ENCODE measurements around the gene SMIM36. TPM values are rescaled to one million over a fixed set of nuclear protein-coding genes. Genes with fewer than 3 reads are reported as not detected.
"Not testable (repeated sequence)": the region's sequence is repeated elsewhere in the genome, so short reads cannot be mapped to it uniquely, and the experiment has no call there.

SMIM36 gene
- total RNA-seq, 4 donors from 2014 or later, result not detected

- TF ChIP-seq POLR2A (IDR thresholded peaks at IDR 0.05), result no peak
- TF ChIP-seq, protein P1, sequence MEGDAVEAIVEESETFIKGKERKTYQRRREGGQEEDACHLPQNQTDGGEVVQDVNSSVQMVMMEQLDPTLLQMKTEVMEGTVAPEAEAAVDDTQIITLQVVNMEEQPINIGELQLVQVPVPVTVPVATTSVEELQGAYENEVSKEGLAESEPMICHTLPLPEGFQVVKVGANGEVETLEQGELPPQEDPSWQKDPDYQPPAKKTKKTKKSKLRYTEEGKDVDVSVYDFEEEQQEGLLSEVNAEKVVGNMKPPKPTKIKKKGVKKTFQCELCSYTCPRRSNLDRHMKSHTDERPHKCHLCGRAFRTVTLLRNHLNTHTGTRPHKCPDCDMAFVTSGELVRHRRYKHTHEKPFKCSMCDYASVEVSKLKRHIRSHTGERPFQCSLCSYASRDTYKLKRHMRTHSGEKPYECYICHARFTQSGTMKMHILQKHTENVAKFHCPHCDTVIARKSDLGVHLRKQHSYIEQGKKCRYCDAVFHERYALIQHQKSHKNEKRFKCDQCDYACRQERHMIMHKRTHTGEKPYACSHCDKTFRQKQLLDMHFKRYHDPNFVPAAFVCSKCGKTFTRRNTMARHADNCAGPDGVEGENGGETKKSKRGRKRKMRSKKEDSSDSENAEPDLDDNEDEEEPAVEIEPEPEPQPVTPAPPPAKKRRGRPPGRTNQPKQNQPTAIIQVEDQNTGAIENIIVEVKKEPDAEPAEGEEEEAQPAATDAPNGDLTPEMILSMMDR (IDR thresholded peaks at IDR 0.05 in 4 of 5, conservative IDR thresholded peaks at IDR 0.05 in 1 of 5), result no peak
Observed at GRCh38 chr17:55480631-55481315, 30.5 kb downstream of the SMIM36 start.

DNA sequence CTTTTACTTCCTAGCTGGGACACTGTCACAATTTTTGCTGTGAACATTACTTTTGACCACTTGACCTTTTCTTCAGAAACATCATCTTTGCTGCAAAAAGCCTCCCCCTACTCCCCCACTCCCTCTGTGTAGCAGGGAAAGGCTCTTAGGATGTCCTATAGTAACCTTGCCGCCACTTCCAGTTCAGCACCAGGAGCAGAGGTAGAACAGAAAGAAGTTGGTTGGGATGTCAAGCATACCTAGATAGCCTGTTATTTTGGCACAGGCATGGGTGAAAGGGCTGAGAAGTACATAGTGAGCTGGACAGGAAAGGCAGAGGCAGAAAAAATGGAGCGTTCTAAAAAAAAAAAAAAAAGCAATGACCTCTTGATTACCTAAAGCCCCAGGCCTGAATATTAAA lies 31.3 kb downstream of the SMIM36 start:
- H3K4me1 ChIP-seq, result no peaks in the 10 kb centered on the region
- no peaks in the 10 kb centered on the region for H3K9me3 ChIP-seq
- ATAC-seq (no peak), DNase-seq (no peak)
- H3K27ac ChIP-seq, result no peak overlapping the region
- intact Hi-C loops (cut with DNase I; ENCODE audit: low total_unique reads) (no loop called here), in situ Hi-C loops (cut with MboI; ENCODE audit: low sequenced_read_pairs in 4 of 4) (loop anchor here in 1 of 4 donors (25.0 kb wide), 1 partner anchor 93 kb away; no protein-coding TSS in a partner anchor)
- no peaks in the 10 kb centered on the region for H3K27me3 ChIP-seq
- TF ChIP-seq, protein P1 (IDR thresholded peaks at IDR 0.05 in 4 of 5, conservative IDR thresholded peaks at IDR 0.05 in 1 of 5), result no peak
- no peak for TF ChIP-seq POLR2A (IDR thresholded peaks at IDR 0.05)
- no peak overlapping the region for H3K4me3 ChIP-seq
- H3K36me3 ChIP-seq, result no peaks in the 10 kb centered on the region

More at GRCh38 chr17:55480631-55481315, 30.5 kb downstream of the SMIM36 start:
- no peaks in the 10 kb centered on the region for H3K27me3 ChIP-seq
- no peak overlapping the region for H3K27ac ChIP-seq
- no peak for DNase-seq
- no peak for ATAC-seq
- no peaks in the 10 kb centered on the region for H3K4me1 ChIP-seq
- in situ Hi-C loops (cut with MboI; ENCODE audit: low sequenced_read_pairs in 4 of 4) (loop anchor here in 1 of 4 donors (25.0 kb wide), 1 partner anchor 93 kb away; no protein-coding TSS in a partner anchor), intact Hi-C loops (cut with DNase I; ENCODE audit: low total_unique reads) (no loop called here)
- H3K4me3 ChIP-seq, result no peak overlapping the region
- no peaks in the 10 kb centered on the region for H3K9me3 ChIP-seq
- no peaks in the 10 kb centered on the region for H3K36me3 ChIP-seq

DNA sequence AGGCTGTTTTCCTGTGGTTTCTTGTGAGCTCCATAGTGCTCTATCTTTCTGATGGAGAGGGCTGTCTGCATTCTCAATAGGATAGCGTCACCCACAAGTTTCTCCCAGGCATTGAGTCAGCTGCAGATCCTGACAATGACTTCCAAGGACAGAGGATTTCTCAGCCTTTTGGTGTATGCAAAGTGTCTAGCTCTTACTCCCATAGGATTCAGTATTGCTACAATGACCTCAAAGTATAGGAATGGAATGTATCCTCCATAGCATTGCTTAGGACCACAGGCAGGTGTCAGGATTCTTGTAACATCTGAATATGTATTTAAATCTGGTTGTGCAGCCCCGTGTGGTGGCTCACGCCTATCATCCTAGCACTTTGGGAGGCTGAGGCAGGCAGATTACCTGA lies 32.3 kb downstream of the SMIM36 start:
- Histone ChIP-seq H3K4me3 (no peak overlapping the region), H3K27ac (no peak overlapping the region), H3K36me3 (no peaks in the 10 kb centered on the region), H3K9me3 (no peaks in the 10 kb centered on the region), H3K4me1 (no peaks in the 10 kb centered on the region), H3K27me3 (no peaks in the 10 kb centered on the region)
- TF ChIP-seq, protein P1 (IDR thresholded peaks at IDR 0.05 in 4 of 5, conservative IDR thresholded peaks at IDR 0.05 in 1 of 5), result no peak
- TF ChIP-seq POLR2A (IDR thresholded peaks at IDR 0.05), result no peak
- intact Hi-C loops (cut with DNase I; ENCODE audit: low total_unique reads), result no loop called here
- DNase-seq (no peak), ATAC-seq (no peak)
- in situ Hi-C loops (cut with MboI; ENCODE audit: low sequenced_read_pairs in 4 of 4), result loop anchor here in 1 of 4 donors (25.0 kb wide), 1 partner anchor 92 kb away; no protein-coding TSS in a partner anchor

- Histone ChIP-seq H3K27me3 (no peaks in the 10 kb centered on the region), H3K27ac (no peak overlapping the region), H3K4me3 (no peak overlapping the region), H3K4me1 (no peaks in the 10 kb centered on the region), H3K36me3 (no peaks in the 10 kb centered on the region), H3K9me3 (no peaks in the 10 kb centered on the region)
- TF ChIP-seq, protein P1 (IDR thresholded peaks at IDR 0.05 in 4 of 5, conservative IDR thresholded peaks at IDR 0.05 in 1 of 5), result no peak
- TF ChIP-seq POLR2A (IDR thresholded peaks at IDR 0.05), result no peak
- in situ Hi-C loops (cut with MboI; ENCODE audit: low sequenced_read_pairs in 4 of 4) (no loop called here), intact Hi-C loops (cut with DNase I; ENCODE audit: low total_unique reads) (no loop called here)
- DNase-seq (no peak), ATAC-seq (no peak)
Observed at GRCh38 chr17:55466671-55467070, 44.6 kb downstream of the SMIM36 start.

- H3K4me1 ChIP-seq; intact Hi-C loops (cut with DNase I; ENCODE audit: low total_unique reads); in situ Hi-C loops (cut with MboI; ENCODE audit: low sequenced_read_pairs in 4 of 4); H3K4me3 ChIP-seq; ATAC-seq; H3K27ac ChIP-seq; DNase-seq; H3K36me3 ChIP-seq; H3K27me3 ChIP-seq; H3K9me3 ChIP-seq: not testable (repeated sequence)
Observed at GRCh38 chr17:55465771-55466170, 45.5 kb downstream of the SMIM36 start.
